Fibroblast of mammary gland (primary cell): ENCODE data around the gene CLEC10A.

Experiments
- DNase-seq: peaks from one replicate; pipeline ENCODE4 v3.0.0-alpha.2; 2010; ENCODE audit warnings: low read depth
- H3K4me3 ChIP-seq: 2 replicates; pipeline ENCODE4 v1.5.1; 2011; ENCODE audit warnings: low read depth, mild to moderate bottlenecking, low read length, moderate library complexity; ENCODE audit not compliant: control insufficient read depth
- CTCF ChIP-seq: conservative IDR thresholded peaks from 2 replicates; pipeline ENCODE4 v1.5.1; 2011; ENCODE audit warnings: low read depth, low read length, inconsistent platforms; ENCODE audit not compliant: control insufficient read depth, insufficient read depth

The CLEC10A gene

GRCh38 chr17:7034955-7035590 is 45.0 kb downstream of the CLEC10A start:
- no peak for TF ChIP-seq CTCF
- H3K4me3 ChIP-seq, result peak overlapping the region; percentile 79
- DNase-seq, result no peak

- no peak overlapping the region for H3K4me3 ChIP-seq
- no peak for TF ChIP-seq CTCF
- no peak for DNase-seq
Observed at GRCh38 chr17:7029659-7030058, 50.4 kb downstream of the CLEC10A start.

- no peak overlapping the region for H3K4me3 ChIP-seq
- DNase-seq, result no peak
Observed at GRCh38 chr17:7029096-7029495, 51.0 kb downstream of the CLEC10A start.

GRCh38 chr17:7027335-7027734 is 52.7 kb downstream of the CLEC10A start:
- DNase-seq, result no peak
- no peak for TF ChIP-seq CTCF
- H3K4me3 ChIP-seq, result no peak overlapping the region

More at GRCh38 chr17:7029096-7029495, 51.0 kb downstream of the CLEC10A start:
- TF ChIP-seq CTCF, result no peak

- no peak for DNase-seq
- no peak overlapping the region for H3K4me3 ChIP-seq
- no peak for TF ChIP-seq CTCF
Observed at GRCh38 chr17:7026471-7027115, 53.5 kb downstream of the CLEC10A start.

GRCh38 chr17:7025245-7025644 is 54.8 kb downstream of the CLEC10A start:
- no peak for TF ChIP-seq CTCF
- DNase-seq, result no peak
- no peak overlapping the region for H3K4me3 ChIP-seq
